RWPE2 (cell line): Measurements from ENCODE around the gene EZR.

Experiments used
- ATAC-seq: fragments of 200-7000 bp; cut with Tn5 transposase; 3 replicates; pipeline ENCODE4 v1.9.1; 2021; ENCODE audit warnings: low read depth
- DNase-seq: peaks from one replicate; pipeline ENCODE4 v3.0.0-alpha.2; 2020; ENCODE audit warnings: low spot score
- H3K27ac ChIP-seq: fragments of 450-650 bp; 2 replicates; pipeline ENCODE4 v1.5.1; 2017; ENCODE audit warnings: mild to moderate bottlenecking; ENCODE audit not compliant: poor library complexity, severe bottlenecking
- H3K27me3 ChIP-seq: fragments of 250-450 bp; sonication (Bioruptor Pico); 2 replicates; pipeline ENCODE4 v1.5.1; 2021; ENCODE audit warnings: mild to moderate bottlenecking, moderate library complexity; ENCODE audit not compliant: insufficient read depth, poor library complexity, severe bottlenecking
- H3K36me3 ChIP-seq: fragments of 250-450 bp; sonication (Bioruptor Pico); 2 replicates; pipeline ENCODE4 v1.5.1; 2020; ENCODE audit warnings: low read depth, mild to moderate bottlenecking, moderate library complexity
- H3K4me1 ChIP-seq: fragments of 250-450 bp; sonication (Bioruptor Pico); 2 replicates; pipeline ENCODE4 v1.5.1; 2021; ENCODE audit warnings: mild to moderate bottlenecking, moderate library complexity; ENCODE audit not compliant: insufficient read depth, poor library complexity, severe bottlenecking
- H3K4me3 ChIP-seq: fragments of 250-450 bp; sonication (Bioruptor Pico); 2 replicates; pipeline ENCODE4 v1.5.1; 2021; ENCODE audit warnings: mild to moderate bottlenecking, moderate library complexity; ENCODE audit not compliant: severe bottlenecking
- H3K9me3 ChIP-seq: fragments of 250-450 bp; sonication (Bioruptor Pico); 2 replicates; pipeline ENCODE4 v1.5.1; 2021; ENCODE audit warnings: mild to moderate bottlenecking, moderate library complexity; ENCODE audit not compliant: severe bottlenecking
- CTCF ChIP-seq: fragments of 450-650 bp; IDR thresholded peaks from one replicate; pipeline ENCODE4 v1.5.1; 2017; ENCODE audit warnings: mild to moderate bottlenecking, moderate library complexity; ENCODE audit not compliant: poor library complexity, severe bottlenecking

Gene EZR

GRCh38 chr6:158817728-158818580 lies 1.2 kb downstream of the EZR start:
- no peak for TF ChIP-seq CTCF
- DNase-seq: peak; percentile 80

GRCh38 chr6:158816803-158817727 lies 2.1 kb downstream of the EZR start:
- DNase-seq (no peak), ATAC-seq (no peak)
- Histone ChIP-seq H3K4me3 (peak overlapping the region; percentile 99), H3K36me3 (peaks cover 59% of the 10 kb centered on the region), H3K27ac (peak overlapping the region; percentile 86), H3K9me3 (no peaks in the 10 kb centered on the region), H3K27me3 (no peaks in the 10 kb centered on the region), H3K4me1 (peaks cover 50% of the 10 kb centered on the region)
- TF ChIP-seq CTCF: no peak

More at GRCh38 chr6:158817728-158818580, 1.2 kb downstream of the EZR start:
- Histone ChIP-seq H3K27ac (peak overlapping the region; percentile 86), H3K4me3 (peak overlapping the region; percentile 99), H3K4me1 (peaks cover 41% of the 10 kb centered on the region), H3K36me3 (peaks cover 51% of the 10 kb centered on the region), H3K9me3 (no peaks in the 10 kb centered on the region), H3K27me3 (no peaks in the 10 kb centered on the region)
- ATAC-seq: peak; percentile 68

- Histone ChIP-seq H3K27ac (peak overlapping the region; percentile 86), H3K27me3 (no peaks in the 10 kb centered on the region), H3K36me3 (peaks cover 67% of the 10 kb centered on the region), H3K9me3 (no peaks in the 10 kb centered on the region), H3K4me1 (peaks cover 53% of the 10 kb centered on the region), H3K4me3 (peak overlapping the region; percentile 99)
- no peak for DNase-seq
- ATAC-seq: peak; percentile 17; the same call in 1 of the 3 replicates
- no peak for TF ChIP-seq CTCF
These were observed 2.8 kb downstream of the EZR start for GRCh38 chr6:158816329-158816728.

- DNase-seq (no peak), ATAC-seq (no peak)
- no peaks in the 10 kb centered on the region for H3K9me3 ChIP-seq
- H3K4me3 ChIP-seq: peak overlapping the region; percentile 99
- H3K27ac ChIP-seq: peak overlapping the region; percentile 86
- no peaks in the 10 kb centered on the region for H3K27me3 ChIP-seq
- H3K4me1 ChIP-seq: peaks cover 58% of the 10 kb centered on the region
- H3K36me3 ChIP-seq: peaks cover 71% of the 10 kb centered on the region
- no peak for TF ChIP-seq CTCF
These were observed 3.3 kb downstream of the EZR start for GRCh38 chr6:158815907-158816306.
